ENCODE measurements around the gene LPP.

DNA sequence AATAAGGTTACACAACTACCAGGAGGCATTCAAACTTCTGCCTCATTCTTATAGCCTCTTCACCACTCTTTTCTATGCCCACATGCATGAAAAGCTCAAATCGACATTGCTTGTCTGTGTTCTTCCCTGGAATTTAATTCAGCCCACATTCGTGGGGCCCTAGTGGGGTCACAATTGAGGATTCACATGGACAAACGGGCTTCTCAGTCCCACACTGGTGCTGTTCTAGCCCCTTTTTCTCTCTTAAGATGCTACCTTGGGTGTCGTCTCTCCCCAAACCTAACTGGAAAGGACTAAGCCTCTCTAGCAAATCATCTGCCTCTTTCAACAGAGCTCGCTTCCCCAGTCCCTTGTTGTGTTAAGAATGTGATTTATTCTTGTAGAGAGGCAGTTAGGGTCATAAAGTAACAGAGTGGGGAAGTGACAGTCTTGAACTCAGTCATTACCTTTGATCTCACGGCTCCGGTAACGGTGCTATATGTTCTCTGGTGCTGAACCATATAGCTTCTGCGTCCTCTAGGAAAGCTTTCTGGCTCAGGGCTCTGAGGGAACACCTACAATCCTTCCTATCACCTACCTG, 4.9 kb downstream of the LPP start:
- TF ChIP-seq POLR2A (IDR thresholded peaks at IDR 0.05; ENCODE audit: low read length): no peak
- no peak for TF ChIP-seq GATA1 (IDR thresholded peaks at IDR 0.05; ENCODE audit: low read depth, low read length)
